ENCODE results near the gene HHAT.

HHAT gene

DNA sequence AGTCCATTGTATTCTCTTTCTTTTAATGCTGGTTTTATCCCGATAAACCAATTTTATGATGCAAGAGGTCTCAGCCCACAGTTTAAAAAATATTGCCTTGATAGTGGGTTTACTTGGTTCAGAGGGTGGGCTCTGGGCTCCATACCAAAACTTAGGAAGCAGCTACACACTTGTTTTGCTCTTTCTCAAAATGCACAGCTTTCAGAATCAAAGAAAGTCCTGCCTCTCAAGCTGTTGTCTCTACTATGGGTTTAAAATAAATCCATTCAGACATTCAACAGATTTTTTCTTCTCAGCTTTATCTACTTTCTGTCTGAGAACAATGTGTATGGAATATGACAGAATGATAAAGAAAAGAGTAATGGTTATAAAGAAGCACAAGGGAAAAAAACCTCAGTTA lies 14.8 kb upstream of the HHAT start:
- Histone ChIP-seq H3K9ac (ENCODE audit: low read length) (no peak overlapping the region), H3K9me3 (ENCODE audit: control insufficient read depth, insufficient read depth, low read depth, low read length) (no peaks in the 10 kb centered on the region), H3K36me3 (ENCODE audit: control insufficient read depth, insufficient read depth, low read length) (no peaks in the 10 kb centered on the region), H3K27me3 (ENCODE audit: control insufficient read depth, insufficient read depth, low read length) (peaks cover 8% of the 10 kb centered on the region), H3K4me3 (ENCODE audit: low read depth, low read length) (no peak overlapping the region), H3K4me1 (ENCODE audit: control insufficient read depth, insufficient read depth, low read length) (peaks cover 6% of the 10 kb centered on the region; the same call in 1 of the 2 replicates), H3K27ac (ENCODE audit: low read depth, low read length) (no peak overlapping the region)

DNA sequence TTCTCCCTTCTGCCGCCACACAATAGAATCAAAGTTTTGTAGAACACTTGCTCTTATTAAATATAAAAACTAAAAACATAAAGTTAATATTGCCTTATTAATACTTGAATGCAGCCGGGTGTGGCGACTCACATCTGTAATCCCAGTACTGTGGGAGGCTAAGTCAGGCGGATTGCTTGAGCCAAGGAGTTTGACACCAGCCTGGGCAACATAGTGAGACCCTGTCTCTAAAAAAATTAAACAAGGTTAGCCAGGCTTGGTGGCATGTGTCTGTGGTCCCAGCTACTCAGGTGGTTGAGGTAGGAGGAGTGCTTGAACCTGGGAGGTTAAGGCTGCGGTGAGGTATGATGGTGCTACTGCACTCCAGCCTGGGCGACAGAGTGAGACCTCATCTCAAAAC lies 13.2 kb upstream of the HHAT start:
- Histone ChIP-seq H3K27me3 (ENCODE audit: control insufficient read depth, insufficient read depth, low read length) (peaks cover 8% of the 10 kb centered on the region; the same call in 1 of the 2 replicates), H3K4me3 (ENCODE audit: low read depth, low read length) (no peak overlapping the region), H3K9ac (ENCODE audit: low read length) (no peak overlapping the region), H3K27ac (ENCODE audit: low read depth, low read length) (no peak overlapping the region), H3K4me1 (ENCODE audit: control insufficient read depth, insufficient read depth, low read length) (peaks cover 3% of the 10 kb centered on the region; the same call in 1 of the 2 replicates), H3K36me3 (ENCODE audit: control insufficient read depth, insufficient read depth, low read length) (no peaks in the 10 kb centered on the region), H3K9me3 (ENCODE audit: control insufficient read depth, insufficient read depth, low read depth, low read length) (no peaks in the 10 kb centered on the region)

DNA sequence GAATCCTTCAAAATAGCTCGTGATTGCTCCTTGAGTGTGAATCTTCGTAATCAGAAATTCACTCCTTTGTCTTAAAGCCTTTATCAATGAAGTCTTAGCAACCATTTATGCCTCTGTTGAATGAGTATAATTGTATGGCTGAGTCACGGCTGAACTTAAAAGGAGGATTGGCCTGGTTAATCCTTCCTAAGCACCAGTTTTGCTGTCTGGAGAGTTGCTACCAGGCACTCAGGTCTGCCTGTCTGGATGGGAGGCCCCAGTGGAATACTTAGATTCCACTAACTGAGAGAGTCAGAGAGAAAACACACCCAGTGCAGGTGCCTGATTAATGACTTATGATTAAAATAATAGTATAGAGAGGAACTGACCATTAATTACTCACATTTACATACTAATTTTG lies 7.6 kb upstream of the HHAT start:
- no peaks in the 10 kb centered on the region for H3K4me1 ChIP-seq (ENCODE audit: control insufficient read depth, insufficient read depth, low read length)
- H3K36me3 ChIP-seq (ENCODE audit: control insufficient read depth, insufficient read depth, low read length): no peaks in the 10 kb centered on the region
- H3K9me3 ChIP-seq (ENCODE audit: control insufficient read depth, insufficient read depth, low read depth, low read length): no peaks in the 10 kb centered on the region
- H3K9ac ChIP-seq (ENCODE audit: low read length): no peak overlapping the region
- no peak overlapping the region for H3K4me3 ChIP-seq (ENCODE audit: low read depth, low read length)
- no peak overlapping the region for H3K27ac ChIP-seq (ENCODE audit: low read depth, low read length)
- H3K27me3 ChIP-seq (ENCODE audit: control insufficient read depth, insufficient read depth, low read length): peaks cover 5% of the 10 kb centered on the region; the same call in 1 of the 2 replicates

DNA sequence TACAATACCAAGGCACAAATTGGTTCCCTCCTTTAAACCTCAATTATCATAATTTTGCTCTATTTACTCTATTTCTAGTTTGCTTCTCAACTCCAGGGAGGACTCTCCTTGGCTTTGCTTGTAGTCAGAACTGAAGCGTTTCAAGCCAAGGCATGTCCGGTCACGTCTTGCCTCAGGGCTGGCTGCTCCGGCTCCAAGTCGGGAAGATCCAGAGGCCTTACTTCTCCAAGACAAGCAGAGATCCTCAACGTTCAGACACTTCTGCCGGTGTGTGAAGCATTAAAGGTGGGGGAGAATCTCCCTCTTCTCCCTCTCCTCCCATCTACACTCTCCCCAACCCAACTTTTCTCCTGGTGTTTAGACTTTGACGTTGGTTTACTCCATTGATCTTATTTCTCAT lies 7.2 kb upstream of the HHAT start:
- Histone ChIP-seq H3K36me3 (ENCODE audit: control insufficient read depth, insufficient read depth, low read length) (no peaks in the 10 kb centered on the region), H3K4me1 (ENCODE audit: control insufficient read depth, insufficient read depth, low read length) (no peaks in the 10 kb centered on the region), H3K9ac (ENCODE audit: low read length) (no peak overlapping the region), H3K9me3 (ENCODE audit: control insufficient read depth, insufficient read depth, low read depth, low read length) (no peaks in the 10 kb centered on the region), H3K27me3 (ENCODE audit: control insufficient read depth, insufficient read depth, low read length) (peaks cover 5% of the 10 kb centered on the region; the same call in 1 of the 2 replicates), H3K27ac (ENCODE audit: low read depth, low read length) (no peak overlapping the region), H3K4me3 (ENCODE audit: low read depth, low read length) (no peak overlapping the region)

DNA sequence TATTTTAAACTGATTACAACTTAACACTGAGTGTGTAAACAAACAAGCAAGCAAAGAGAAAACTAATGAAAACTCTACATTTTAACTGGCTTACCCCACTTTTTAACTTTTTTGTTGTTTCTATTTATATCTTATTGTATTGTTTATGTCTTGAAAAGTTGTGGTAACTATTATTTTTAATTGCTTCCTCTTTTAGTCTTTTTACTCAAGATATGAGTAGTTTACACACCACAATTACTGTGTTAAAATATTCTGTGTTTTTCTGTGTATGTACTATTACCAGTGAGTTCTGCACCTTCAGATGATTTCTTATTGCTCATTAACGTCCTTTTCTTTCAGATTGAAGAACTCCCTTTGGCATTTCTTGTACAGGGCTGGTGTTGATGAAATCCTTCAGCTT lies 4.7 kb upstream of the HHAT start:
- Histone ChIP-seq H3K27me3 (ENCODE audit: control insufficient read depth, insufficient read depth, low read length) (peaks cover 26% of the 10 kb centered on the region), H3K27ac (ENCODE audit: low read depth, low read length) (no peak overlapping the region), H3K36me3 (ENCODE audit: control insufficient read depth, insufficient read depth, low read length) (no peaks in the 10 kb centered on the region), H3K9ac (ENCODE audit: low read length) (no peak overlapping the region), H3K4me3 (ENCODE audit: low read depth, low read length) (no peak overlapping the region), H3K4me1 (ENCODE audit: control insufficient read depth, insufficient read depth, low read length) (peaks cover 5% of the 10 kb centered on the region; the same call in 1 of the 2 replicates), H3K9me3 (ENCODE audit: control insufficient read depth, insufficient read depth, low read depth, low read length) (no peaks in the 10 kb centered on the region)

DNA sequence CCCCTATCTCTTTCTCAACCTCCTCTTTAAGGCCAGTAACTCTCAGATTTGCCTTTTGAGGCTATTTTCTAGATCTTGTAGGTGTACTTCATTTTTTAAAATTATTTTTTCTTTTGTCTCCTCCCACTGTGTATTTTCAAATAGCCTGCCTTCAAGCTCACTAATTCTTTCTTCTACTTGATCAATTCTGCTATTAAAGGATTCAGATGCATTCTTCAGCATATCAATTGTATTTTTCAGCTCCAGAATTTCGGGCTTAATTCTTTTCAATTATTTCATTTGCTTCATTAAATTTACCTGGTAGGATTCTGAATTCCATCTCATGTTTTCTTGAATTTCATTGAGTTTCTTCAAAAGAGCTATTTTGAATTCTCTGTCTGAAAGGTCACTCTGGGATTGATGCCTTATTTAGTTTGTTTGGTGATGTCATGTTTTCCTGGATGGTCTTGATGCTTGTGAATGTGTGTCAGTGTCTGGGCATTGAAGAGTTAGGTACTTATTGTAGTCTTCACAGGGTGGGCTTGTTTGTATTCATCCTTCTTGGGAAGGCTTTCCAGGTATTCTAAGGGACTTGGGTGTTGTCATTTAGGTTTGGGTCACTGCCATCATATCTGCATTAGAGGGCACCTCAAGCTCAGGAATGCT lies 3.6 kb upstream of the HHAT start:
- H3K9me3 ChIP-seq (ENCODE audit: control insufficient read depth, insufficient read depth, low read depth, low read length): no peaks in the 10 kb centered on the region
- no peaks in the 10 kb centered on the region for H3K36me3 ChIP-seq (ENCODE audit: control insufficient read depth, insufficient read depth, low read length)
- H3K4me3 ChIP-seq (ENCODE audit: low read depth, low read length): no peak overlapping the region
- peaks cover 38% of the 10 kb centered on the region for H3K27me3 ChIP-seq (ENCODE audit: control insufficient read depth, insufficient read depth, low read length)
- H3K4me1 ChIP-seq (ENCODE audit: control insufficient read depth, insufficient read depth, low read length): peaks cover 8% of the 10 kb centered on the region; the same call in 1 of the 2 replicates
- H3K27ac ChIP-seq (ENCODE audit: low read depth, low read length): no peak overlapping the region
- no peak overlapping the region for H3K9ac ChIP-seq (ENCODE audit: low read length)

DNA sequence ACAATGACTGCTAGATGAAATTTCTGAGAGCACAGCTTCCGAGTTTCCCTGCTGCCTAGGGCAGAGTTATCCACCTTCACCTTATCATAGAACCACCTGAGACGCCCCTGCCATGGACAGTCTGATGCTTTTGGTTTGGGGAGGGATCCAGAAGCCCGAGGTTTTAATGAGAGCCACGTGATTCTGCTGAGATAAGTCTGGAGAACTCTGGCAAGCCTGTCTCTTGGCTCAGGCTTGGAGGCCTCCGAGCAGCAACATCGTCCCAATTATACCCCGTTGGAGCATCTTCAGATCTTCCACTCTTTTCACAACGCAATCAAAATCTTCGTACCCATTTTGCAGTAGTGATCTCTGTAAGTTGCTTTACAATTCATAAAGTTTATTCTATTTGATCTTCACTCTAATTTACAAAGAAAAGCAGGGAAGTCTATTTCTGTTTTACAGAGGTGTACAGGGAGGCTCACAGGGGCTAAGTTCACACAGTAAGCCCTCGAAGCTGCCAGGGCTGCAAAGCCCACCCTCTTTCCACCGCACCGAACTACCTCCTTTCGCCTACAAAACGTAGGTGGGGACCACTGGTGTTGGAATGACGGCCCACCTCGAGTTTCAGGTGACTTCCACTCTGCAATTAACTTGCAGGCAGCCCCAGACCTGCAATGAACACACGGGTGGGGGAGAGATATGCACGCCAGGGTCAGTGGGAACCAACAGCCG lies 513 bp upstream of the HHAT start:
- Histone ChIP-seq H3K36me3 (ENCODE audit: control insufficient read depth, insufficient read depth, low read length) (no peaks in the 10 kb centered on the region), H3K4me1 (ENCODE audit: control insufficient read depth, insufficient read depth, low read length) (peaks cover 8% of the 10 kb centered on the region; the same call in 1 of the 2 replicates), H3K9ac (ENCODE audit: low read length) (peak overlapping the region; percentile 88), H3K9me3 (ENCODE audit: control insufficient read depth, insufficient read depth, low read depth, low read length) (no peaks in the 10 kb centered on the region), H3K27ac (ENCODE audit: low read depth, low read length) (no peak overlapping the region), H3K27me3 (ENCODE audit: control insufficient read depth, insufficient read depth, low read length) (peaks cover 68% of the 10 kb centered on the region), H3K4me3 (ENCODE audit: low read depth, low read length) (peak overlapping the region; percentile 96)

DNA sequence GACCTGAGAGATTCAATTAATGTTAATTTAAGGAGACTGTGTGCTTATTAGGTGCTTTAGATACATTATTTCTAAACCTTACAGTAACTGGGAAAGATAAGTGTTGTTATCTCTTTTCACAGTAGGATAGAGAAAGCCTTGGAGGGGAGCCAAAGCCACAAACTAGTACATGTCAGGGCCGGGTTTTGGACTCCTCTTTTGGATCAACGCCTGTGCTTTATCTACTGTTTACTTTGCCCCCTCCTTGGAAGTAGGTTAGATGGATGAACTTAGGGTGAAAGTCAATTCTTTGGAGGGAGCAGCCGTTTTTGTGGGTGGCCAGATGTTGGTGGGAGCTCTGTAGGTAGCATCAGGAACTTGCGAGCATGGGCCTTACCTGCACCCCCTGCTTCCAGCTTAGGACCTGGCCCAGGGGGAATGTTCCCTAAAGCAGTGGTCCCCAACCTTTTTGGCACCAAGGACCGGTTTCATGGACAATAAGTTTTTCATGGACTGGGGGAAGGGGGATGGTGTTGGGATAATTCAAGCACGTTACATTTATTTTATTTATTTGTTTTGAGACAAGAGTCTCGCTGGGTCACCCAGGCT lies 1.7 kb downstream of the HHAT start:
- no peaks in the 10 kb centered on the region for H3K9me3 ChIP-seq (ENCODE audit: control insufficient read depth, insufficient read depth, low read depth, low read length)
- H3K9ac ChIP-seq (ENCODE audit: low read length): no peak overlapping the region
- H3K4me1 ChIP-seq (ENCODE audit: control insufficient read depth, insufficient read depth, low read length): peaks cover 8% of the 10 kb centered on the region; the same call in 1 of the 2 replicates
- H3K27me3 ChIP-seq (ENCODE audit: control insufficient read depth, insufficient read depth, low read length): peaks cover 78% of the 10 kb centered on the region
- no peak overlapping the region for H3K27ac ChIP-seq (ENCODE audit: low read depth, low read length)
- H3K36me3 ChIP-seq (ENCODE audit: control insufficient read depth, insufficient read depth, low read length): no peaks in the 10 kb centered on the region
- no peak overlapping the region for H3K4me3 ChIP-seq (ENCODE audit: low read depth, low read length)

DNA sequence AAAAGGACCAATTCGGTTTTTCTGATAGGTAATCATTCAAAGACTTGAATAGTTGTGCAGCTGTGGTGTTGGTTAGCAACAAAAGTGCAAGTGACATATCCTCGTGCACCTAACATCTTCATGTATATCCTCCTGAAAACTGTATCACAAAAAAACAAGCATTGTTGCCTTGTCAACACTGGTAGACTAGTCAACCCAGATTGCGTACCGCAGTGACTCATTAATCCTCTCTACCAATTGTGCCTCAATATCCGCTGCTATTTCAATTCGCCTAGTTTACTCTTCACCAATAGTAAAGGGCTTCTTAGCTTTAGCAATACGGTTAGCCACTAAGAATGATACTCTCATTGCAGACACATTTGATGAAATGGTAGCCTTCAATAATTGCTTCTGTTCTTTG lies 3.5 kb downstream of the HHAT start:
- H3K27ac ChIP-seq (ENCODE audit: low read depth, low read length): no peak overlapping the region
- H3K9me3 ChIP-seq (ENCODE audit: control insufficient read depth, insufficient read depth, low read depth, low read length): no peaks in the 10 kb centered on the region
- H3K4me1 ChIP-seq (ENCODE audit: control insufficient read depth, insufficient read depth, low read length): peaks cover 8% of the 10 kb centered on the region; the same call in 1 of the 2 replicates
- H3K4me3 ChIP-seq (ENCODE audit: low read depth, low read length): no peak overlapping the region
- no peak overlapping the region for H3K9ac ChIP-seq (ENCODE audit: low read length)
- no peaks in the 10 kb centered on the region for H3K36me3 ChIP-seq (ENCODE audit: control insufficient read depth, insufficient read depth, low read length)
- H3K27me3 ChIP-seq (ENCODE audit: control insufficient read depth, insufficient read depth, low read length): peaks cover 75% of the 10 kb centered on the region

DNA sequence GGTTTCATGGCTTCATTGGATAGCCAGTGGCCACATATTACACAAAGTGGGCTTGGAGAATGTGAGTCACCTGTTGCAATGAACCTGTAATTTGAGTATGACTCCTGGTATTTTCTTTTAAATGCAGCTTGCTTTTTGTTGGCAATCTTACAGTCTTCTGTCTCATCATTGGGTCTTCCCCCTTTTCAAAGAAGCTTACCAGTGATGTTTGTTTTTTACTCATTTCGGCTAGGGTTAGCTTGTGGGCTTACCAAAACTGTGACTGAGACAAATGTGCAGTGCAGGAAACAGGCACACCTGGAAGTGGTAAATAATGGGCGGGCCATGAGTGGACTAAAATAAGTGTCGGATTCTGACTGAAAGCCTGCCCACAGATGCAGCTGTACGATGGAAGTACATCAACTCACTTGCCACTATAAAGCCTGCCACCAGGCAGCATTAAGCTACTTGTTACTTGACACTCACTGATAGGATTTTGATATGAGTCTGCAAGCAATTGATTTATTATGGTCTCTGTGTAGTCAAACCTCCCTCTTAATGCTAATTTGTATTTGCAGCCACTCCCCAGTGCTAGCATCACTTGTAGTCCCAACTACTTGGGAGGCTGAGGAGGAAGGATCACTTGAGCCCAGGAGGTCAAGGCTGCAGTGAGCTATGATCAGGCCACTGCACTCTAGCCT lies 4.2 kb downstream of the HHAT start:
- peaks cover 68% of the 10 kb centered on the region for H3K27me3 ChIP-seq (ENCODE audit: control insufficient read depth, insufficient read depth, low read length)

More for the DNA sequence above, 4.2 kb downstream of the HHAT start:
- Histone ChIP-seq H3K4me3 (ENCODE audit: low read depth, low read length) (no peak overlapping the region), H3K9me3 (ENCODE audit: control insufficient read depth, insufficient read depth, low read depth, low read length) (no peaks in the 10 kb centered on the region), H3K27ac (ENCODE audit: low read depth, low read length) (no peak overlapping the region), H3K9ac (ENCODE audit: low read length) (no peak overlapping the region), H3K36me3 (ENCODE audit: control insufficient read depth, insufficient read depth, low read length) (no peaks in the 10 kb centered on the region), H3K4me1 (ENCODE audit: control insufficient read depth, insufficient read depth, low read length) (peaks cover 8% of the 10 kb centered on the region; the same call in 1 of the 2 replicates)
